K562 (cell line): ENCODE results near the gene SNRNP70. TPM values are rescaled to one million over a fixed set of nuclear protein-coding genes. Genes with fewer than 3 reads are reported as not detected.

ENCODE experiments used
- BHLHE40 ChIP-seq: IDR thresholded peaks from 2 replicates; pipeline ENCODE4 v1.6.1; 2011; ENCODE audit warnings: low read length, improper control_type of control experiment
- EZH2 ChIP-seq: IDR thresholded peaks from 2 replicates; pipeline ENCODE4 v1.6.1; 2012; ENCODE audit warnings: low read depth, mild to moderate bottlenecking, inconsistent platforms, low read length, borderline replicate concordance
- FOXJ3 ChIP-seq: sonication (generic); formaldehyde crosslinking; IDR thresholded peaks from 2 replicates; pipeline ENCODE4 v1.4.0; 2020; ENCODE audit warnings: mild to moderate bottlenecking, missing genetic modification reagents
- HMBOX1 ChIP-seq: sonication (generic); IDR thresholded peaks from 2 replicates; pipeline ENCODE4 v1.6.1; 2016
- ID3 ChIP-seq, 2 experiments: fragments of 250-450 bp in 1 of 2; fragments of 450-650 bp in 1 of 2; sonication (Bioruptor Pico) in 1 of 2; IDR thresholded peaks; 2 replicates each; pipeline versions ENCODE4 v1.6.1 to v1.8.0; 2016 to 2021; ENCODE audit warnings: mild to moderate bottlenecking in 2 of 2, moderate library complexity in 2 of 2, missing compliant biosample characterization in 1 of 2, missing genetic modification characterization in 1 of 2
- MAFK ChIP-seq: IDR thresholded peaks from 2 replicates; pipeline ENCODE4 v1.6.1; 2011; ENCODE audit warnings: low read length, improper control_type of control experiment
- NELFE ChIP-seq: IDR thresholded peaks from 2 replicates; pipeline ENCODE4 v1.6.1; 2011; ENCODE audit warnings: mild to moderate bottlenecking; ENCODE audit not compliant: insufficient read depth, insufficient read length
- NFXL1 ChIP-seq: fragments of 450-650 bp; formaldehyde crosslinking; IDR thresholded peaks from 2 replicates; pipeline ENCODE4 v1.4.0; 2021; ENCODE audit warnings: mild to moderate bottlenecking
- NR0B1 ChIP-seq: fragments of 450-650 bp; IDR thresholded peaks from one replicate; pipeline ENCODE4 v1.6.1; 2018; ENCODE audit warnings: mild to moderate bottlenecking, moderate library complexity; ENCODE audit not compliant: partially characterized antibody
- POLR2B ChIP-seq: fragments of 450-650 bp; IDR thresholded peaks from 2 replicates; pipeline ENCODE4 v1.6.1; 2018; ENCODE audit warnings: low read depth; ENCODE audit not compliant: partially characterized antibody
- PTRF ChIP-seq: fragments of 450-650 bp; IDR thresholded peaks from 2 replicates; pipeline ENCODE4 v1.6.1; 2016; ENCODE audit warnings: mild to moderate bottlenecking, missing genetic modification characterization, missing compliant biosample characterization
- RUNX1 ChIP-seq: sonication (generic); IDR thresholded peaks from 2 replicates; pipeline ENCODE4 v1.6.1; 2016; ENCODE audit warnings: antibody characterized with exemption, low read depth
- SMARCA4 ChIP-seq: fragments of 450-650 bp; IDR thresholded peaks from 2 replicates; pipeline ENCODE4 v1.6.1; 2016
- SMC3 ChIP-seq: conservative IDR thresholded peaks from 2 replicates; pipeline ENCODE4 v1.6.1; 2011; ENCODE audit warnings: low read depth, low read length, improper control_type of control experiment; ENCODE audit not compliant: insufficient read depth
- TAF7 ChIP-seq: fragments of 450-650 bp; IDR thresholded peaks from 2 replicates; pipeline ENCODE4 v1.6.1; 2016; ENCODE audit warnings: missing genetic modification characterization, missing compliant biosample characterization
- TCF3 ChIP-seq: sonication (generic); formaldehyde crosslinking; IDR thresholded peaks from 2 replicates; pipeline ENCODE4 v1.4.0; 2020; ENCODE audit warnings: mild to moderate bottlenecking, missing genetic modification reagents
- TFAP4 ChIP-seq: sonication (generic); formaldehyde crosslinking; IDR thresholded peaks from 2 replicates; pipeline ENCODE4 v1.8.0; 2022; ENCODE audit warnings: missing genetic modification reagents, mild to moderate bottlenecking, moderate library complexity, borderline replicate concordance
- ZBTB43 ChIP-seq: sonication (generic); formaldehyde crosslinking; IDR thresholded peaks from 2 replicates; pipeline ENCODE4 v1.8.0; 2023; ENCODE audit warnings: mild to moderate bottlenecking, missing genetic modification reagents
- ZMIZ1 ChIP-seq, 2 experiments: fragments of 150-350 bp in 1 of 2; IDR thresholded peaks; 2 replicates each; pipeline ENCODE4 v1.6.1; 2012 to 2016; ENCODE audit warnings: low read depth in 2 of 2, low read length in 2 of 2, mild to moderate bottlenecking in 1 of 2, moderate library complexity in 1 of 2
- polyA plus RNA-seq, 8 experiments: library from polyadenylated mRNA; depleted of rRNA in 4 of 8; stranded (reverse) in 5 of 8; unstranded in 3 of 8; fragments of >200 nt; fragmentation: Nextera tagmentation in 2 of 8; fragmentation: Illumina TruSeq in 1 of 8; extraction: Ambion mirVana in 2 of 8; extraction: Trizol in 1 of 8; gene quantifications; 2 replicates each; pipeline versions ENCODE4 v1.2.1 to v1.2.3, GENCODE V29; 2011 to 2014; ENCODE audit warnings: inconsistent platforms in 1 of 8, missing spikeins in 1 of 8
- total RNA-seq, 7 experiments: library from RNA; depleted of rRNA in 6 of 7; stranded (reverse); fragments of >200 nt in 6 of 7; fragmentation: Illumina TruSeq in 2 of 7; extraction: Trizol in 2 of 7; gene quantifications; 2 replicates each; pipeline versions ENCODE4 v1.2.1 to v1.2.3, GENCODE V29; 2011 to 2021; ENCODE audit warnings: low replicate concordance in 1 of 7

SNRNP70 gene
- total and polyA plus RNA-seq, 9 of the 15 experiments (the other 6 are each of a cell fraction or from before 2014, with no cell fraction given) = 2.8 to 496 (median 136) TPM

- TF ChIP-seq ZMIZ1 (IDR thresholded peaks at IDR 0.05; ENCODE audit: low read depth in 2 of 2, low read length in 2 of 2) = no peak
- TF ChIP-seq EZH2 = no peak
- peak; percentile 15; the same call in 1 of the 2 replicates for TF ChIP-seq TFAP4 (CRISPR knock-in tag)
- no peak for TF ChIP-seq NELFE
- TF ChIP-seq SMARCA4 = no peak
- peak; percentile 44 for TF ChIP-seq SMC3
- TF ChIP-seq ID3 (CRISPR knock-in tag; IDR thresholded peaks at IDR 0.05) = no peak
- no peak for TF ChIP-seq ID3 (tag; IDR thresholded peaks at IDR 0.05)
- TF ChIP-seq NR0B1 = no peak
- no peak for TF ChIP-seq FOXJ3
- TF ChIP-seq NFXL1 (CRISPR knock-in tag) = no peak
- peak; percentile 30; the same call in 1 of the 2 replicates for TF ChIP-seq TCF3
- peak; percentile 81 for TF ChIP-seq MAFK
- TF ChIP-seq HMBOX1 = no peak
- no peak for TF ChIP-seq RUNX1
- no peak for TF ChIP-seq TAF7 (tag)
- TF ChIP-seq PTRF (tag) = no peak
- 0 out of 2 replicates have a peak, but pooled peaks have one; percentile 45 for TF ChIP-seq BHLHE40
- no peak for TF ChIP-seq ZBTB43 (CRISPR knock-in tag)
- TF ChIP-seq POLR2B = peak; percentile 51
These were observed 21.4 kb downstream of the SNRNP70 start (continued) for GRCh38 chr19:49106648-49107135.
